ENCODE measurements around the gene HCN1.

HCN1 gene

DNA sequence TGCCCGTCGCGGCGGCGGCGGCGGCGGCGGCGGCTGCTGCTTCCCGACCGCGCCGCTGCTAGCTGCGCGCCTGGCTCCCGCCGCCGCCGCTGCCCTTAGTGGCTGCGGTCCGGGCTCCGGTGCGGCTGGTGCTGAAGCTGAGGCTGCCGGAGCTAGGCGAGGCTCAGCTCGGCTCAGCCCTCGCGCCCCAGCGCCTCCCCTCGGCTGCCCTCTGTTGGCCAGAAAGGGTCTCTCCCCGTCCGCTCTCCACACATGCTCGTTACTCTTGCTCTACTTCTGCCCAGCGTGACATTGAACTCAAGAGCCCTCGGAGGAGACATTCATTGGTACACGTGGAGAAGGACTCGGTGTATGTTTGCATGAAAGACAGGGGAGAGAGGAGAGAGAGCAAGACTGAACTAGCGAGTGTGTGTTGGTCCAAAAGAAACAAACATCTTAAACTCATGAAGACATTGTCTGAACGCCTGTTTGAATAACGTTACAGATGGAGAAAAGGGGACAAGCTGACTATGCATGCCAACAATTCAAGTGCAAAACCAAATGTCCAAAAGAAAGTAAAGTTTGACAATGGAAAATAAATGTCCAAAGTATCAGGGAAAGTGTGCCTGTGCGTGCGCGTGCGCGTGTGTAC, at the start of gene HCN1:
Gene HCN1, minus strand, starts transcription at position 175 of the 631 bp plus-strand sequence.
- peak; percentile 56 for DNase-seq

DNA sequence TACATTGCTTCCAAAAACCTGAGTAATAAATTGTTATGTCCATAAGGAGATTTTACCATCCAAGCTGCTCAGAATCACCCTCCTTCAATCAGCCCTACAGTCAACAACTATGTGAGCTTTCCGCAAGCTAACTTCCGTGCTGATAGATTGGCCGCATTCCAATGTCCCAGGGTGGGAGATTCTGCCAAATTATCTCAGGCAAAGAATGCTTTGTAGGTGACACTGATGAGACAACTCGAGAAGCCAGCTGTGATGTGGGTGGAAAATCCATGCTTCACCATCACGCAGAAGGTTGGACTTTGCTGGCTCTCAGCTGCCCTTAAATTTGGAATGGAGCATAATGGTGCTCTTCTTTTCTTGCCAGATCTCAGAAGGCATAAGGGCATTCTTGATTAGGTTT, 44.9 kb upstream of the HCN1 start:
- no peak for DNase-seq

DNA sequence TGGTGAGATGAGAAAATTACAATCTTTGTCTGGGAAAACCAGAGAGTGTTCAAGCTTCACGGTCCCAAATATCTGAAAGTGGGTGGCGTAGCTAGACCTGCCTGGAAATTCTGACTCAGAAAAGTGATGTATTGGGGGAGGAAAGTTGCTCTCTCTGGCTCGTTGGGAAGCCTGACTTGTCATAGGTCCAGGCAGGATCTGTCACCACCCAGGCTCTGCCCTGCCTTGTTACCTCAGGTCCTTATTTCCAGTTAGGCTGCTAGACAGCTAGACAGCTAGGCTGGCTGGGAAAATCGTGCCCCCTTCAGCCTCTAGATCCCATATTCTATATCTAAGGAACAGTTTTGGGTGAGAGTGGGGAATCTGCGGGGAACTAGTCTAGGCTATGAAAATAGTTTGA, 41.0 kb upstream of the HCN1 start:
- DNase-seq, result no peak

DNA sequence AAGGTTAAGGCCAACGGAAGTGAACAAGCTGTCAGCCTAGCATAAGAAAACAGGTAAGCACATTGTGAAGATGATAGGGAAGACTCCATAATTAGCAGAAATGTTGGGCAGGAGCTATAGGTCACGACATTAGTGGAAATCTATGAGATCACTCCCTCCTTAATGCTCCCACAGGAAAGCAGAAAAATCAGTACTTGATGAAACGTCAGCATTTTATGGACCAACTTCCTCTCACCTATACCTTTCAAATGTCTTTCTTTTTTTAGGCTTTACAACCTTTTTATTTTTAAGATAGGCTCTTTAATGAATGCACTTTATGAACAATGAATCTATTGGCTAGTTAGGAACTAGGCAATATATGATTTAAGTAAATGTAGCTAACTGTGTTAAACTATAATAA, 29.4 kb upstream of the HCN1 start:
- DNase-seq, result no peak

DNA sequence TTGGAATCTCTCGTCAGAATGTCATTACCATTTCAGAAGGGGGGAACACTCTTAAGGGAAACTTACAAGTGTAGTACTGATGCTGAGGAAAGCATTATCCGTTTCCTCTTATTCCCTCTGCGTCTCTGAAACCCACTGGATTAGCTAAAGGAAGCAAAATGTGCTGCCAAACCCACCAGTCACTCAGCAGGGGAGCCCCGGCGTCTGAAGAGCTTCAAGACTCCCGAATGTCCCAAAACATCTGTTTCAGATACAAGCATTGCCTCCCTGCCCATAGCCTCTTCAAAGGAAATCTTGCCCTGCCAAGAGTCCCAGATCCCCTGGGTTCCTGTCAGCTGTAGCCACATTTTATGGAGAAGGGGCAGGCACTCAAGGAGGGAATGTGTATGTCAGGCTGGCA, 1.0 kb upstream of the HCN1 start:
- no peak for DNase-seq

DNA sequence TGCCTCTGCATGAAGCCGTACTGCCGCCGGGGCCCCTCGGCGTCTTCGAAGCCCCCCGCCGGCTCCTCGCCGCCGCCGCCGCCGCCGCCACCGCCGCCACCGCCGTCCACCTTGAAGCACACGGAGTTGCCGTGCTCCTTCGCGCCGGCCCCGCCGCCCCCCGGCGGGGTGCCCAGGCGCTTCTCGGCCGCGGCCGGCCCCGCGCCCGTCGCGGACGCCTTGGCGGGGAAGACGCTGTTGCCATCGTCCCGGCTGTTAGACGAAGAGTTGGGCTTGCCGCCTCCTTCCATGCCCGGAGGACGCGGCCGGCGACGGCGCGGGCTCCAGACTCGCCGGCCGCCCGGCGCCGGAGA, 400 bp downstream of the HCN1 start:
- DNase-seq, result no peak

DNA sequence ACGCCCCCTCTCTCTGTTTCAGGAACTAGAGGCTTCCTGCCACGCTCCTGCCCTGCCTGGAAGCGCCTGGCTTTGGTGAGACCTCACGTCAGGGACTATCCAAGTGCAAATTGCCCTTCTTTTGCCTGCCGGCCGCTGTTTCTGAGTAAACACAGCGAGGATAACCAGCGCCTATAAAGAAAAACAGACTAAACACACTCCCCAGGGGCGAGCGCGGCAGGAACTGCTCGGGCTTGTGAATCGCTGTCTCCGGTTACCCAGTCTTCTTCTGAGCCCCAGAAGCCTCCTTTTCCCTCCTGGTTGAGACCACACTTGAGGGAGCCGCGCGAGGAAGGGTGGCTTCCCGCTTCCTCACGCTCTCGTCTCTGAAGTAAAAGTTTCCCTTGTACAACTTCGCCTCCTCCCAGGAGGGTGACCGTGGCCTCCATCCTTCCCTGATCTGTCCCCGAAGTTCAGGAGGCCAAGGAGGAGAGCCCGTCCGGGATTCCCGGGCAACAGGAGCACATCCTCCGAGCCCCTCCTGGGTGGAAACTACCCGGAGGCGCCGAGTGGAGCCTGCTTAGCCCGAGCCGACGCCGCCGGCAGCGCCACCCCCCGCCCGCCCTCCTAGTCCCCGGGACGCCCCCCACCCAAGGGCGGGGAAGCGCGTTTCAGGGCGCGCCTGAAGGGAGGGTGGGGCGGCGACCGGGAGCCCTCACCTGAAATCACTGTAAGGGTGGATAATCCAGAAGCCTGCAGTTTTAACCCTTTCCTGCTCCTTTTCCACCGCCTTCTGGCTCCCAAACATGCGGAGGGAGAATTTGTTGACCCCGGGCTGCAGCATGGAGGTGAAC, 993 bp downstream of the HCN1 start:
- DNase-seq, result no peak

DNA sequence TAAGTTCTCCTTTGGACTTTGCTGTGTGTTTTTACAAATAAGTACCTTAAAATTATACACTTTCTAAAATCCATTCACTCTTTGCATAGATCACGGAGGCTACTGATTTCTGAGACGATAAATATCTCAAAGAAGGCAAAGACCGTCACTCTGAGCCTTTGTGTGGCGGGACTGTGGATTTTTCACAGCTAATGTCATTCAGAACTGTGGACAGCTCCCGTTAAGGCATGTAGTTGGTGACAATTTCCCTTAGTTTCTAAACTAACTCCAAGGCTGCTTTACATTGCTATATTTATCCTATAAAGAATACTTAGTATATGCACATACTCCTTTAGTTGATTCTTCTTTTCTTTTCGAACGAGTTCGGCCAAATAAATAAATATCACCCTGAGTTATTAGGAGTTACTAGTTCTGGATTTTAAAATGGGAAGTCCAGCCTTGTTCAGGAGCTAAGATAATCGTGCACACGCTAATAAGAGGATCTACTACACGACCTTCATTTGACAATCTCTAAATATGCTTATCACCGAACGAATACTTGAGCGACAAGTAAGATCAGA, 1.8 kb downstream of the HCN1 start:
- no peak for DNase-seq

DNA sequence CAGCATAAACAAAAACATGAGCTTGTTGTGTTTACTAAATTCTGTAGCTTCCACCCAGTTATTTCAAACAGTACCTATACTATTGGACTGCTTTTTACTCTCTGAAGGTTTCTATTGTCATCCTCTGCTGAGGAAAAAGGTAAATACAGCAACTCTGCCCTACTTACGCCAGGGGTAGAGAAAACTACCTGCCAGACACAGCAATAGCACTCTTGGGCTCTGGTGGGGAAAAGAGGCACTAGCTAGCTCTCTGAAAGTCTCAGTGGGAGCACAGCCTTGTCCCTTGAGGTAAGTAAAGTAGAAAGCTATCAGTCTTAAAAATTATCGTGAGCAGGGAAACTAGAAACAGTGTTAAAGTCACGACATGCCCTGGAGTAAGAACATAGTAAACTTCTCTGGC, 3.7 kb downstream of the HCN1 start:
- no peak for DNase-seq

DNA sequence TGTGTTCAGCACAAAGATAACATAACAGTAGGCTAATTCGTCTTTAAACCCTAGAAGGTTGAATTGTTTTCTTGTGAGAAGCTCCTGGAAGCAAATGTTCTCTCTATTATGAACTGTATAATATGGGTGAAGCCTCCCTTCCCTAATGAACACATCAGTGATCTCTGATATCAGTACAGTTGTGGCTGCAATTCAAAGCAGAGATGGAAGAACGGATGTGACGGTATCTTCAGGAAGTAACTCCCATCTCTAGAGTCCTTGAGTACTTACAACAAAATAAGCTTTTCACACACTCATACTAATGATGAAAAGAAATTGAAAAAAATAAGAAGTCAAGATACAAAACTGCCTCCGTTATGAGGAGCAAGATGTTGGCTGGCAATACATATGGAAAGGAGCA, 4.5 kb downstream of the HCN1 start:
- DNase-seq, result no peak

DNA sequence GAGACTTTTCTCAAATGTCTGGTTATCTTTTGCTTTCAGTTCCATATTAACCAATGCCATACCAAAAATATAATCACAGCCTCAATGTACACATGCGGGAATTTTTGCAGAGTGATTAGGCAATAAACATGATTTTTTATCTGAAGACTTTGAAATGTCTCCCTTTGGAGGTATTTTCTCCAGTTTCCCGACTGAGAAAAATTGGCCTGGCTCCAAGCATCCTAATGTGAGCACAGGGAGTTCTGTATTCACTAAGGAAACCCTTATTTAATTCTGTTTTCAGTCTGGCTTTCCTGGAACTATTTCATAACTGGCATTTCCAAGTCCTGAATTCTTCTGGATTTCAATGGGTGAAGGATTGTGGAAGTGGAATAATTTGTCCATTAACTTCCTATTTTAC, 8.5 kb downstream of the HCN1 start:
- DNase-seq, result no peak

DNA sequence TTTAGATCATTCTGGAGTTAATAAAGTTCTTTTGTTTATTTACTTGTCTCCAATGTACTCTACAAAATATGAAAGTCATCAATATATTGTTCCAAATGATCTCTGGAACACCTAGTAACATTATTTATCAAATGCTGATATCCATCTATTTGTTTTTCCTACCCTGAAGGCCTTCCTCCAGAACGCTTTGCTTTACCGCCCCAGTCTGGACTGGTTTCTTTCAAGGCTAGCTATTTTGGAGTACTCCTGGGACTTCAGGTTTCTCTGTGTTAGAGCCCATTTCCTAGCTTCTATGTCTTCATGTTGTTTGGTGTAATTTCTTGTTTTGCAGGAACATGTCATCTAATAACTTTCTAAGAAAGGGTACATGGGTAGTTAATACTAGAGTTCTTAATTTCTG, 9.6 kb downstream of the HCN1 start:
- DNase-seq, result no peak

DNA sequence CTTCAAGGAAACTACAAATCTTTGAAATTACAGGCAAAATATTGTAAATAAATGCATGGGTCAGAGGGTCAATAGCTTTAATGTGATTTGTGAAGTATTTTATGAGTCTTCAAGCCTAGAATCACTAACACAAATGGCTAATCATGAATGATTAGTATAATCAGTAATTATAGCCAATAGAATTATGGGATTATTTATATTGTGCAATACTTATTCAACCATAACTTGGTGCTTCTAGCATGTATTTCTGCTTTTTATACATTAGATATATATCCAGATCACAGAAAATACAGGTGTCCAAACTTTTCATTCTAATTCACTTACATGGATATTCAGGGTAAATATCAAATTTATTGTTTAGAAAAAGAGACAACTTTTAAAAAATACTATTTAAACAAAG, 12.1 kb downstream of the HCN1 start:
- no peak for DNase-seq

DNA sequence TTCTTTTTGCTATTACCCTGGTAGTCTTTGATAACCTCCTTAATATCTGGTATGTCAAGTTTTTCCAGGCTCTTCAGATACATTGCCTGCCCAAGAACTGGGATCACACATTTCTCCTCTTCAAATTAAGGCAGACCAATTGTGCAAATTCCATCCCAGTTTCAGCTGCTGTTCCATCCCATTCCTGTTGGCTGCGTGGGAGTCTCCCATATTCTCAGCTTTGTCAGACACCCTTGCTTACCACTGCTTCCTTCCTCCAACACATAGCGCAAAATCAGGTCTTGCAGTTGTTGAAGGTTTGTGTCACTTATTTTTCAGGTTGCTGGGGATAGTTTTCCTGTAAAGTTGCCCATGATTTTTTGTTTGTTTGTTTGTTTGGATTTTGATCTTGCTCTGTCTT, 15.2 kb downstream of the HCN1 start:
- no peak for DNase-seq

DNA sequence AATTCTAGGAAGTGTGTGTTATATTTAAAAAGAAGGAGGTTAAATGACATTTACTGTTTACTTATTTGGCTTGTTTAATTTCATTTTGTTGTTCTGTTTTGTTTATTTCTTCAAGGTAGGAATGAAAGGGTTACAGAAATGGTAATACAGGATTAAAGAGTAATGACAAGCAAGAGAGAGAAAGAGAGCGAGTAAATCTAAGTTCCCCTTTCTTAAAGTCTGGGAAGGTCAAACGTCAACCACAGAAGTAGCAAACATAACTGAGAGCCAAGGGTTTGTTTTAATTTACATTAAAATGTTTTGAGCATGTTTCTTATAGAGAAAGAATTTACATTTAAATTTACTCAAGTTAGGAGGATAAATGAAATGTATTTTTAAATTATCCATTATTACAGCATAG, 18.7 kb downstream of the HCN1 start:
- DNase-seq, result no peak

DNA sequence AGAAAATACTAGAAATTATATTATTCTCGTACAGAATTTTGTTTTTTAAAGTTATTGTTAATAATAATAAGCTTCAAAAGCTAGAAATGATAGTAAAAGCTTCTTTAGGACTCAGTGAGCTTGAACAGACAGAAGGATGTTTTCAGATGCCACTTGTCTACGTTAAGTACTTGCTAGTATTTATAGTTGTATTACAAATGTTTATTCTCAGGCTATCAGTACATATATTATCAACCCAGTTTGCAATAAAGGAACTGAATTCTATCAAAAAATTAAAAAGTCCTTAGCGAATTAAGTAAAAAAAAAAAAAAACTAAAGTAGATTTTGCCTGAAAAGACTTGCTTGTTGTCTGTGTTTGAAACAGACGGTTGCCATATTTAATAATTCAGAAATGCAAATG, 23.9 kb downstream of the HCN1 start:
- no peak for DNase-seq

DNA sequence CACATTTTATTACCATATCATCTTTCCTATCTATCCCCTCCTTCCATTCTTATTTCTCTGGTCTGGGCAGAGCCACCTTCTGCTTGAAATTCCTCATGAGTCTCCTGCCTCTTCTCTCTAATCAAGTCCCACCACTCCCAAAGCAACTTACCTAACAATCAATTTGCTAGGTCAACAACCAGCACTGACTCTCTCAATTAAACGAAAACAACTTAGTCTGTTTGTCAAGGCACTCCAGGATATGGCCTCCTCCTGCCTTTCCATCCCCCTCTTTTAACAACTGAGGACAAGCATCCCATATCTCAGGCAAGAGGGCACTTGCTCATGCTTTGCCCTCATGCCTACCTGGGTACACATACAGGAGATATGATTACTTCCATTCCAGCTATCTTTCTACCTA, 47.4 kb downstream of the HCN1 start:
- no peak for DNase-seq

DNA sequence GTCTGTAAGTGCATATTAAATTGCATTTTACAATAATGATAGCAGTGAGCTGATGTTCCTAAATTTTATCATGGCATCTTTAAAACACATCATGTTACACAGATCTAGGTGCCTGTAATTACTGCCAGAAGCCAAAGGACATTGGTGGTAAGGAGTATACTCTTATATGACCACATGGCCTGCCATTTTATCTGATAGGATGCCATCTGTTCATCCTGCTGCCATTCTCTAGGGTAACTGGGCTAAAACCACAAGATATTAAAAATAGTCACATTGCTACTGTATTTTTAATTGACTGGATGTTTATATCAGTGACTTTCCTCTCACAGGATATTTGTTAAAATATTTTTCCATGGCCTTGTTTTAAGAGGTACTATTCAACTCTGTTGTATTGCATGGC, 53.1 kb downstream of the HCN1 start:
- DNase-seq, result no peak

DNA sequence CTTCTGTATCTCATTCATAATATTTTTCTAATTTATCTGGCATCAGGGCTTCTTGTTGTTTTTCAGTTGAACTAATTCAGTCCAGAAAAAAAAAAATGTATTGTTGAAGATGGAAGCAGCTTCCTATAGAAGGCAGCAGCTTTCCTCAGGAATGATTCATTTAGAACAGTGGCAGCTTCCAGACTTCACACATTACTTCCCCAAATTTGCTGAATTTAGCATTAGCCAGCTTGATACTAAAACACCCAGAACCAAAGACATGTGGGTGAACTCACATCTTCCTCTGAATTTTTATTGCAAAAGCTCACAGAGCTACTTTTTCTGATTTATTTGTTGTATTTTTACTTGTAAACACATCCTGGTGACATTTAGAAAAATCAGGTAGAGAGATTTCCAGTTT, 53.8 kb downstream of the HCN1 start:
- no peak for DNase-seq

DNA sequence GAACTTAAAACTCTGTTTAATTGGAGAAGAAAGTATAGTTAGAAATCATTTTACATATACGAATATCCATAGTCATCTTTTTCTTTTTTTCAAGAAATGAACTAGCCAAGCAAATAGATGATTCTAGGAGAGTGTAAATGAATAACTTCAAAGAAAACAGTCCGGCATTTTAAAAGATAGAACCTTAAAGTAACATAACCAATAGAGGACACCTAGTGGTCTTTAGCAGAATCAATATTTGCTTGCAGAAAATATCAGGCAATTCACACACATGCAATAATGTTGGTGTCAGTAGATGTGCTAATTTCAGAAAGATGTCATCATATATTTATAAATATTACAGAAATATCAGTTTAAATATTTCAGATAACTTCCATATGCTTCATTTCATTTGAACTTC, 57.1 kb downstream of the HCN1 start:
- DNase-seq, result no peak

DNA sequence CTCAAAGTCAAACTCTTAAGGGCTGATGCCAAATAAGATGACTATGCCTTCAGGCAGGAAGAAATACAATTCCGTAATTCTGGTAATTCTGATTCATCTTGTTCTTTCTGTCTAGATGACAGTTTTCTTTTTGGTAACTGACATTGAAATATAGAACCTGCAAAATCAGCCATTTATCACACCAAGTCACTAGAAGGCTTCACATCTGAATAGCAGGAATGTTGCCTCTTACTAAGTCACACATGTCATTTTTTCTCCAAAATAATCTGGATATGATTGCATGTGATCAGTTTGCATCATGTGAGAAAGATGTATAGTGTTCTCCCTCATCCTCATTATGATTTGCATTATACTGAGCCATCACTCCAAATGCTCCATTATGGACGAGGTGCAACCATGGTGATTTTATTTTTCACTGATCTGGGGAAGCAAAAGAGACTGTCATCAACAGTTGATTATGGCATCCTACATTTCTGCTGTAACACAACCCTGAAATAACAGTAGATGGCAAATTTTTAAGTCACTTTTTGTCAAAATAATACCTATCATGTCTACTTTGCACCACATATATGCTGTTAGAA, 69.0 kb downstream of the HCN1 start:
- no peak for DNase-seq

DNA sequence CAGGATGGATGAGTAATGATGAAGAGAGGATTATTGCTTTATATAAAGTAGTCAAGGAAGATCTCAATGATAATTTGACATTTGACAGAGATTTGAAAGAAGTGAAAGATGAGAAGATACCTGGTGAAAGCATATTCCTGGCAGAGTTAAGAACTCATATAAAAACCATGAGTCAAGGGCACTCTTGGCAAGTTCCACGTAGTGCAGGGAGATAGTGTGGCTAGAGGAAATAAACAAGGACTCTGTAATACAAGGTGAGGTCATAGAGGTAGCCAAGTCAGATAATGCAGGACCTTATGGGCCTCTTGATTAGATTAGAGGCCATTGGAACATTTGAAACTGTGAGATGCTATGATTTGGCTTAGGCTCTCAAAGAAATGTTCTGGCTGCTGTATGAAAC, 72.3 kb downstream of the HCN1 start:
- no peak for DNase-seq

DNA sequence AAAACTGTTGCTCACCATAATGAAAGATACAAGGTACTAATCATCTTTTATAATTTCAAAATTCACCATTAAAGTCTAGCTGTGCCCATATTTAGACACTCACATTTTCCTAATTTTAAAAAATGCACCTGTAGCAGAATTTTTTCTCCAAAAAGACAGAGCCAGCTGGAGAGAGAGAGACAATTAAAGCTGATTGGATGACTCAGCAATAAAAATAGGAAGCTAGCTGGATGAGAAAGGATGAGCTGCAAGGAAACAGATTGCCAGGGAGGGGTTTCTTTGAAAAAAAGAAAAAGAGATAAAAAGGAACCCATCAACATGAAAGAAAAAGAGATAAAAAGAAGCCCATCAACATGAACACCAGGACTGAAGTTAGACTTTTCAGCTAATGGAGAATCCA, 73.8 kb downstream of the HCN1 start:
- no peak for DNase-seq

DNA sequence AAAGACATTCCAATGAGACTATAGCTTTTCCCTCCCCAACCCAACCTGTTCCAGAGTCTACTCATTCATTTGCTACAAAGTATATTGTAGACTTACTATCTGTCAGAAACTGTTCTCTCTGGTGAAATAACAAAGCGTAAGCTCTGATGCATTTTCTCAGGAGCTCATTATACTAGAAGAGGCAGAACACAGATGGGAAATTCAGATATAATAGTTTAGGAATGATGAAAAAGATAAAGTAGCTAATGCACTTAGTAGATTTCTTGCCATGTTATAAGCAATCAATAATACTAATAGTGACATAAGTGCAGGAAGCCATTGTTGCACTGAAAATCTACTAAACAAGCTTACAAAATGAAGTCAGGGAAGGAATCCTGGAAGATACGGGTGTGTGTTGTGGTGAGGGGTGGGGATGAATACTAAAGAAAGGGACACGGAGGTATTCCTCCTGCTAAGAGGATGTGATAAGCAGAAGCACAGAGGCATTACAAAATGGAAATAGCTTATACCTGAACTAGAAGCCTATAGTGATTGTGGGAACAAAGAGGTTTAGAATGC, 78.2 kb downstream of the HCN1 start:
- no peak for DNase-seq
